GM19468 (cell line): ENCODE data around the gene PRRX2.
"Not testable (repeated sequence)": the region's sequence is repeated elsewhere in the genome, so short reads cannot be mapped to it uniquely, and the experiment has no call there.

Experiments used
- ATAC-seq: cut with Tn5 transposase; IDR thresholded peaks from one replicate; pipeline ENCODE4 v1.9.1; 2021; ENCODE audit warnings: mild to moderate bottlenecking, moderate library complexity, moderate number of reproducible peaks; ENCODE audit not compliant: unreplicated experiment; ENCODE audit errors: extremely low read depth

PRRX2 gene

DNA sequence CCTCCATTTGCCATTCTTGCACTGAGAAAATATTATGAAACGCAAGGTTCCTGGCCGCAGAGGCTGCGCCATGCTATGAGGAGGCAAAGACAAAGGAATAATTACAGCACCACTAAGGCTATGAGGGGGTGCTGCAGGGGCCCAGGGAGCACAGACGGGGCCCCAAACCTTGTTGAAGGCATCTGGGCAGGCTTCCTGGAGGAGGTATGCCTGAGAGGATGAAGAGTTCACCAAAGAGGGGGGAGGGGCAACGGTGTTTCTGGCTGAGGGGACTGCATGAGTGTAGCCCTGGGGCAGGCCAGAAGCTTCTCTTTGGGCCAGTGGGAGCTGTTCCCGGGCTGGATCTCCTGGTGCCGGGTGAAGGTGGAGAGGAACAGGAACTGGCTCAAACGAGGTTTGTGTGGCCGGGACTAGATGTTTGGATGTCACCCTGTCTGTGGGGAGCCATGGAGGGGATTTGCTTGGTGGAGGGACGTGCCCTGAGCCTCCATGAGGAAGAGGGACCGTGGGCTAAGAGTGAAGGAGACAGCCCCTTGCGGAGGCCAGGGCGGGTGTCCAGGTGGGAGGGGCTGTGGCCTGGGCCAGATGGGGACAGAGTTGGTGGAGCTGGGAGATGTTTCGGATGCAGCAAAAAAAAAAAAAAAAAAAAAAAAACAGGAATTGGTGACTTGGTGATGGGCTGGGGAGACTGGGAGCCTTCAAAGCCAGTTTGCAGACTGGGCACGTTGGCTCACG lies 59.2 kb downstream of the PRRX2 start:
- ATAC-seq: no peak

- no peak for ATAC-seq
Observed at GRCh38 chr9:129725795-129726251, 60.4 kb downstream of the PRRX2 start.

DNA sequence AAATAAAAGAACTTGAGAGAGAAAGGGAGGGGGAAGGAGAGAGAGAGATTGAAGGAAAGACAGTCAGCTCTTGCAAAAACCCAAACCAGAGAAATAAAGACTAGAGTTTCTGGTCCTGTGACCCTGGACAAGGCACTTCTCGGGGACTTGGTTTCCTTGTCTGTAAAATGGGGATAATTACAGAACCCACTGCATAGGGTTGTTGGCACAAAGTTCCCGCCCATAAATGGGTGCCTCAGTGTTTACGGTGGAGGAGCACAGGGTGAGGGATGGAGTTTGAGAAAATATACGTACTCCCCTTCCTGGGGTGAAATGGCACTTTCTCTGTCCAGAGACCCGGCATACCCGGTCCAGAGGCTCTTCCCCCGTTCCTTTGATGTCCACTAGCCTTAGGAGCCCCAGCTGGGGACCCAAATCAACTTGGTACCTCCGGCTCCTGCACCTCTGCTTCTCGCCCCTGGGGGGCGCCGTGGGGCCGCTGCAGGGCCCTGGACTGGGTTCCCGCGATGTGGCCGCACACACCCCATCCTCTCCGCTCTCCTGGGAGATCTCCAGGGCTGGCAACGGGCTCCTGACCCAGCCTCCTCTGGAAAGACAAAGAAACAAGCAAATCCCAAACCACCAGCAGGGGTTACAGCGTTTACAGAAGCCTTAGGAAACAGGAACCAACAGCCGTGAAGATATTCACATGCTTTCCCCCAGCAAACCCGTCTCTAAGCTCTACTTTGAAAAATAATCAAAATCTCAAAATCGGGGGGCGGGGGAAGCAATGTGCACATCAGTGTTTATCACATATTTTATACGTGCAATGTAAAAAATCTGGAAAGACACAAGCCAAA lies 61.1 kb downstream of the PRRX2 start:
- ATAC-seq: no peak

- ATAC-seq: no peak
Observed at GRCh38 chr9:129728744-129729143, 63.3 kb downstream of the PRRX2 start.

- no peak for ATAC-seq
Observed at GRCh38 chr9:129731477-129732085, 66.1 kb downstream of the PRRX2 start.

DNA sequence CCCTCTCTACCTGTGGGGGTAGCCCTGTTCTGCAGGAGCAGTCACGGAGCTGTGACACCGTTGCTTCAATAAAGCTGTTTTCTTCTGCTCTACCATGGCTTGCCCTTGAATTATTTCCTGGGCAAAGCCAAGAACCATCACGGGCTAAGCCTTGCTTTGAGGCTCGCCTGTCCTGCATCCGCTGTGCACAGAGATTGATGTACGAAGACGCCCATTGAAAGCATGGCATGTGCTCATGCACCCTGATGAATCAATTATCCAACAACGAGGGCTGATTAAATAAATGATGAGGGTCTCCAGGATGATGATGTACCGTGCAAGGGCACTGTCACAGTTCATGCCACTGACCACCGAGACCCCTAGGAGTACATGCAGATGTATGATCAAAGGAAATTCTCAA lies 66.7 kb downstream of the PRRX2 start:
- no peak for ATAC-seq

GRCh38 chr9:129732946-129733631 lies 67.6 kb downstream of the PRRX2 start:
- no peak for ATAC-seq

GRCh38 chr9:129733632-129733953 lies 68.1 kb downstream of the PRRX2 start:
- ATAC-seq: no peak

- no peak for ATAC-seq
Observed at GRCh38 chr9:129735546-129735945, 70.1 kb downstream of the PRRX2 start.

GRCh38 chr9:129736334-129736733 lies 70.9 kb downstream of the PRRX2 start:
- no peak for ATAC-seq

- ATAC-seq: no peak
Observed at GRCh38 chr9:129737479-129738274, 72.2 kb downstream of the PRRX2 start.

DNA sequence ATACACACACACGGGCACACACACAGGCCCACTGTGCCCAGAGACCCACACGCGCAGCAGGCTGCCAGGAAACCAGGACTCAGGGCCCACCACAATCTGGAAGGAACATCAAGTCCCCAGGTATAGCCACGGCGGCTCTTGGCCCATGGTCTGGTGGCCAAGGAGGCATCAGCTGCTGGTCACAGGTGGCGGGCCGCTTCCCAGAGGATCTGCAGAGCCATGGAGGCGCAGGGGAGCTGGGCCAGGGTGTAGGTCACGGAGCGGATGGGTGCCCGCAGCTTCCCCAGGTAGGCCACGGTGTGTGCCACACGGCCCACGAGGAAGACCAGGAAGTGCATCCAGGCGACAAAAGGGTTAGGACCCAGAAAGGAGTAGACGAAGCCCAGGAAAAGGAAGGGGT lies 74.0 kb downstream of the PRRX2 start:
- no peak for ATAC-seq

DNA sequence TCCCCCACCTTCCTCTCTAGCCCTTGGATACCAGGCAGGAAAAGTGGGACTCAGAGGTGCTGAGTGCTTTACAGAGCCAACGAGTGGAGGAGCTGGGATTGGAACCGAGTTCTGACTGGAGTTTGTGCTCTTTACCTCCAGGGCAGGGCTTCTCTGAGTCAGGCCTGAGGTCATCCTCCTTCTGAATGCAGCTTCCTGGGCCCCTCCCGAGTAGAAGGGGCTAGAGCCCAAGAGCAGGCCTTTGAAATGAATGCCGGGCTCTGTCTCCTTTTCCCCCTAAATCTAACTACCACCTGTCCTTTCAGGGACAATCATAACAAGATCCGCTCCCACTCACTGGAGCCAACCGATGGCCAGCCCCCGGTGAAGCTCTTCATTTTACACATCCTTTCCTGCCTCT lies 74.7 kb downstream of the PRRX2 start:
- no peak for ATAC-seq

DNA sequence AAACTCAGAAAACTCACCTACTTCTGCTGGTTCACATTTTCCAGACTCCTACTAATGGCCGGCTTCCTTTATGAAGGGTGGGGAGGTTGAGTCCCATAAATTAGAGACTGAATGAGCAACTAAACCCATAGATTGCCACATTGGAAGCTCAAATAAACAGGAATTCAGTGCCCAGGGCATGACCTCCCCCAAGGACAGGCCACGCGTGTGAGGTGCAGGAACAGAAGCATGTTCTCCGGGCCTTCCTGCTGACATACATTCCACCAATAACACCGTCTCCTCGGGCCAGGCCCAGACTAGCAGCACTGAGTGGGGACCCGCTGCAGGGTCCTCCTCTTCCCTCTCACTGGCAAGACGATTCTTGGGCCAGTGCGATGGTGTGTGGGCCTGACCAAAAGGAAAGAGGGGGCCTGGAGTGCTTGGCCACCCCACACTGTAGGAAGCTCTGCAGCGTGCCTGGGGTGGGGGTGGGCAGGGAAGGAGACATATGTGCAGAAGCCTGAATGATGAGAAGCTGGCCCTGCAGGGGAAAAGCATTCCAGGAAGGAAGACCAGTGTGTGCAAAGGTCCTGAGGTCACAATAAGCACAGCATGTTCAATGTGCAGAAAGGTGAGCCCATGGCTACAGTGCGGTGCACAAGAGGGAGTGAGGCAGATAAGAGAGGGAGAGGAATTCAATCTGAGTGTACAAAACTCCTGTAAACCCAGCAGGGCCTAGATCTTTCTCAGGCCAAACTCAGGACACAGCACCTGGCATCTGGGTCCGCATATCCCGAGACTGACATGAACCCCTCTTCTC lies 75.4 kb downstream of the PRRX2 start:
- ATAC-seq: no peak

- ATAC-seq: no peak
Observed at GRCh38 chr9:129745200-129745599, 79.8 kb downstream of the PRRX2 start.

DNA sequence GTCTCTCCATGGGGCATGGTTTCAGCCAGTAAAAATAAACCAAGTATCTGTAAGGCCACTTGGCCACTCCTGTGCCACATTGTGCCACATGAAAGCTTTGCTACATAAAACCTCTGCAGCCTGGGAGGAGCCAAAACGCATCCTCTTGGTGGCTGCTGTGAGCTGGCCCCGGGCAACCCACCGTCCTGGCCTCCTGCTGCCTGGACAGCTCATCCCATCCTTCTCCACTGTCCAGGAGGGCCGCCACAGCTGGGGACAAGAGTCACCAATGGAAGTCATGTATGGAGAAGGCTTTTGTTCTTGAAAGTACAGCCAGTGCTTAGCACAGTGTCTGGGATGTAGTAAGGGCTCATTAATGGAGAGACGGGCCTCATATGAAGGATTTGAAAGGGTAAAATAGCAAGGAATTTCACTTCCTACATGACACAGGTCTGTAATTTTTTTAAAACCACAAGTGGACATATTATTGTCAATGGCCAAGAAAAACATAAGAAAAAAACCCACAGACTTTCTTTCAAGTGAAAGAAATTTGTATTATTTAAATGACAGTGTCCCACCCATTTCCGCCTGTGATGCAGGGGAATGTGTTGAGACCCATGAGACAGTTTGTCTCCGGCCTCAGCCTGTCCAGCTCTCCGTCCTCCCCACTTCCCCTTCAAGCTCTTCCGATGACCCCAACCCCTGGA lies 80.8 kb downstream of the PRRX2 start:
- no peak for ATAC-seq

DNA sequence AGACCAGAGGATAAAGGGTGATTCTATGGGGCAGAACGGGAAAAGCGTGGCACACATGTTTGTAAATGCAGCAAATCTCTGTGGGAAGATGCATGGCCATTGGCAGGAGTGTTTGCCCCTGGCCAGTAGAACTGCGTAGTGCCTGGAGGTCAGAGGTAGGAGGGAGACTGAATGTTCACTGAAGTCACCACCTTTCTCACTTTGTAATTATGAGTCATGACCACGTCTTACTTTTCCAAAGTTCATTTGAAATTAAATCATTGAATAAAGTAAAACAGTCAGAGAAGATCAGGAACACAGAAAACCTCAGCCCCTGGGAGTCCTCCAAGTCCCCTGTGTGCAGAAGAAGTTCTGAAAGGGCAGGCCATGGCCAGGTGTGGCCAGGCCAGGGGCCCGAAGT lies 82.8 kb downstream of the PRRX2 start:
- no peak for ATAC-seq

DNA sequence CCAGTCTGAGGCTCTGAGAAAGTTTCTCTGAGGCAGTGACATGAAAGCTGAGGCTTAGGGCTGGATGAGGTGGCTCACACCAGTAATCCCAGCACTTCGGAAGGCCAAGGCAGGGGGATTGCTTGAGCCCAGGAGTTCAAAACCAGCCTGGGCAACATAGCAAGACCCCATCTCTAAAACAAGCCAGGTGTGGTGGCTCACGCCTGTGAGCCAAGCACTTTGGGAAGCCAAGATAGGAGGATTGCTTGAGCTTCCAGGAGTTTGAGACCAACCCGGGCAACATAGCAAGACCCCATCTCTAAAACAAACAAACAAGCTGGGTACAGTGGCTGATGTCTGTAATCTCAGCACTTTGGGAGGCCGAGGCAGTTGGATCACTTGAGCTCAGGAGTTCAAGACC lies 83.6 kb downstream of the PRRX2 start:
- not testable (repeated sequence) for ATAC-seq

GRCh38 chr9:129749575-129749974 lies 84.1 kb downstream of the PRRX2 start:
- ATAC-seq: no peak
